K562 (cell line): Measurements from ENCODE around the gene ZNF276. TPM values are rescaled to one million over a fixed set of nuclear protein-coding genes. Genes with fewer than 3 reads are reported as not detected.
A peak's percentile ranks its signal among the peaks of the same experiment; 100 is the strongest.

ENCODE experiments used
- CEBPG ChIP-seq, 3 experiments: fragments of 200-800 bp in 1 of 3; sonication (Bioruptor generic) in 1 of 3; sonication (generic) in 1 of 3; formaldehyde crosslinking in 1 of 3; IDR thresholded peaks in 2 of 3; conservative IDR thresholded peaks in 1 of 3; 2 replicates each; pipeline versions ENCODE4 v1.6.1 to v1.8.0; 2016 to 2022; ENCODE audit warnings: missing compliant biosample characterization in 2 of 3, missing genetic modification characterization in 2 of 3, mild to moderate bottlenecking in 1 of 3, missing genetic modification reagents in 1 of 3
- CHD1 ChIP-seq: fragments of 200-600 bp; sonication (generic); IDR thresholded peaks from one replicate; pipeline ENCODE4 v1.6.1; 2012; ENCODE audit warnings: mild to moderate bottlenecking, moderate library complexity, low read length, inconsistent platforms
- EGR1 ChIP-seq: fragments of 450-650 bp; conservative IDR thresholded peaks from 2 replicates; pipeline ENCODE4 v1.6.1; 2017; ENCODE audit warnings: mild to moderate bottlenecking
- ESRRA ChIP-seq: fragments of 450-650 bp; IDR thresholded peaks from 2 replicates; pipeline ENCODE4 v1.6.1; 2014; ENCODE audit warnings: low read depth, mild to moderate bottlenecking, moderate library complexity, borderline replicate concordance
- PCBP1 ChIP-seq: fragments of 200-400 bp; formaldehyde crosslinking; IDR thresholded peaks from 2 replicates; pipeline ENCODE4 v1.6.1; 2018; ENCODE audit warnings: mild to moderate bottlenecking, low read depth, low read length; ENCODE audit not compliant: poor library complexity, severe bottlenecking
- POLR2A ChIP-seq: fragments of 450-650 bp; conservative IDR thresholded peaks from 2 replicates; pipeline ENCODE4 v1.6.1; 2016
- RCOR1 ChIP-seq, 2 experiments: IDR thresholded peaks; 2 replicates each; pipeline ENCODE4 v1.6.1; 2012; ENCODE audit warnings: low read depth in 2 of 2, low read length in 2 of 2, borderline replicate concordance in 1 of 2, improper control_type of control experiment in 1 of 2
- RFX7 ChIP-seq: fragments of 250-450 bp; sonication (Bioruptor Pico); IDR thresholded peaks from 2 replicates; pipeline ENCODE4 v1.5.1; 2021; ENCODE audit warnings: mild to moderate bottlenecking
- SAFB ChIP-seq: fragments of 200-400 bp; formaldehyde crosslinking; IDR thresholded peaks from 2 replicates; pipeline ENCODE4 v1.6.1; 2017; ENCODE audit warnings: low read depth, low read length, borderline replicate concordance
- SAP30 ChIP-seq: fragments of 200-600 bp; sonication (generic); IDR thresholded peaks from 2 replicates; pipeline ENCODE4 v1.6.1; 2012; ENCODE audit warnings: borderline replicate concordance, low read depth, mild to moderate bottlenecking, moderate library complexity, low read length, control low read depth, inconsistent platforms; ENCODE audit not compliant: insufficient read depth, poor library complexity, severe bottlenecking
- polyA plus RNA-seq, 8 experiments: library from polyadenylated mRNA; depleted of rRNA in 4 of 8; stranded (reverse) in 5 of 8; unstranded in 3 of 8; fragments of >200 nt; fragmentation: Nextera tagmentation in 2 of 8; fragmentation: Illumina TruSeq in 1 of 8; extraction: Ambion mirVana in 2 of 8; extraction: Trizol in 1 of 8; gene quantifications; 2 replicates each; pipeline versions ENCODE4 v1.2.1 to v1.2.3, GENCODE V29; 2011 to 2014; ENCODE audit warnings: inconsistent platforms in 1 of 8, missing spikeins in 1 of 8
- total RNA-seq, 7 experiments: library from RNA; depleted of rRNA in 6 of 7; stranded (reverse); fragments of >200 nt in 6 of 7; fragmentation: Illumina TruSeq in 2 of 7; extraction: Trizol in 2 of 7; gene quantifications; 2 replicates each; pipeline versions ENCODE4 v1.2.1 to v1.2.3, GENCODE V29; 2011 to 2021; ENCODE audit warnings: low replicate concordance in 1 of 7
- TF ChIP-seq, protein P1 (sequence below): conservative IDR thresholded peaks from 2 replicates; pipeline ENCODE4 v1.6.1; 2011; ENCODE audit warnings: low read depth, mild to moderate bottlenecking, low read length; ENCODE audit not compliant: control insufficient read depth
- TF ChIP-seq, protein P2 (sequence below), 2 experiments: fragments of 450-650 bp; formaldehyde crosslinking in 1 of 2; IDR thresholded peaks; 2 replicates each; pipeline versions ENCODE4 v1.4.0 to v1.6.1; 2014 to 2020; ENCODE audit warnings: mild to moderate bottlenecking in 2 of 2, borderline replicate concordance in 1 of 2, low read depth in 1 of 2
- TF ChIP-seq, protein P3 (sequence below): fragments of 250-450 bp; sonication (Bioruptor Pico); IDR thresholded peaks from 2 replicates; pipeline ENCODE4 v1.4.0; 2020; ENCODE audit warnings: mild to moderate bottlenecking

Gene ZNF276
- total and polyA plus RNA-seq, 9 of the 15 experiments (the other 6 are each of a cell fraction or from before 2014, with no cell fraction given): 0.49 to 43.9 (median 15.8) TPM

DNA sequence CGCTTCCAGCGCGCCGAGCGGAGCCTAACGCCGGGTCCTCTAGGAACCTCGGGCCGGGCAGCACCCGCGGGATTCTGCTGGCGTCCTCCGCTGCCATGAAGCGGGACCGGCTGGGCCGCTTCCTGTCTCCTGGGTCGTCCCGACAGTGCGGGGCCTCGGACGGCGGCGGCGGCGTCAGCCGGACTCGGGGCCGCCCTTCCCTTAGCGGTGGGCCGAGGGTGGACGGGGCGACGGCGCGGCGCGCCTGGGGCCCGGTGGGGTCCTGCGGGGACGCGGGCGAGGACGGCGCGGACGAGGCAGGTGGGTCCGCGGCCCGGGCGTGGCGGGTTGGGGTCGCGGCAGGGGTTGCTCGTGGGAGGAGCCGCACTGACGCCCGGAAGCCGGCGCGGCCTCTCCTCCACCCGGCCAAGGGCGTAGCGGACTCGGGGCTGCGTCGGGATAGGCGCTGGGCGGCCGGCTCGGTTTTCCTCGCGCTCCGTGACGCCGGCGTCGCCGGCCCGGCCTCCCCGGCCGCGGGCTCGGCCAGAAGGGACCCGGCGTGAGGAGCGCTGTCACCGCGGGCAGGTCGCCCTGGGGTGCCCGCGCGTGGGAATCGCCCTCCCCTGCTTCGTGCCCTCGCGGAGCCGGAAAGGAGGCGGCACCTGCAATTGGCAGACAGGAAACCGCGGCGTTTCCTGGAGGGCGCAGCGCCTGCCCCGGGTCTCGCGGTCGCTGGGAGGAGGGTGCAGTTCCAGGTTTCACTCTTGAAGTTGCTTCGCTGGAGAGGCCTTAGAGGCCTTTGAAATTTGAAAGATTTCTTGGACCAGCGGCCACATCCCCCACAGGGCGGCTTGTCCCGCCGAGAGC lies 432 bp downstream of the ZNF276 start (continued):
- TF ChIP-seq, protein P1, sequence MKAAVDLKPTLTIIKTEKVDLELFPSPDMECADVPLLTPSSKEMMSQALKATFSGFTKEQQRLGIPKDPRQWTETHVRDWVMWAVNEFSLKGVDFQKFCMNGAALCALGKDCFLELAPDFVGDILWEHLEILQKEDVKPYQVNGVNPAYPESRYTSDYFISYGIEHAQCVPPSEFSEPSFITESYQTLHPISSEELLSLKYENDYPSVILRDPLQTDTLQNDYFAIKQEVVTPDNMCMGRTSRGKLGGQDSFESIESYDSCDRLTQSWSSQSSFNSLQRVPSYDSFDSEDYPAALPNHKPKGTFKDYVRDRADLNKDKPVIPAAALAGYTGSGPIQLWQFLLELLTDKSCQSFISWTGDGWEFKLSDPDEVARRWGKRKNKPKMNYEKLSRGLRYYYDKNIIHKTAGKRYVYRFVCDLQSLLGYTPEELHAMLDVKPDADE: peak; percentile 53; the same call in 1 of the 2 replicates
- TF ChIP-seq RCOR1 (IDR thresholded peaks at IDR 0.05; ENCODE audit: borderline replicate concordance in 1 of 2, low read depth in 2 of 2, low read length in 2 of 2) (no peak), PCBP1 (peak; percentile 16), SAFB (peak; percentile 78), CEBPG (CRISPR knock-in tag; IDR thresholded peaks at IDR 0.05) (0 out of 2 replicates have a peak, but pooled peaks have one; percentile 43), CEBPG (tag; conservative IDR thresholded peaks at IDR 0.05 in 1 of 2, IDR thresholded peaks at IDR 0.05 in 1 of 2) (no peak), SAP30 (peak; percentile 14), ESRRA (peak; percentile 51), POLR2A (0 out of 2 replicates have a peak, but pooled peaks have one; percentile 6), CHD1 (peak; percentile 68), RFX7 (CRISPR knock-in tag) (0 out of 2 replicates have a peak, but pooled peaks have one; percentile 9), EGR1 (no peak)
- TF ChIP-seq, protein P2, sequence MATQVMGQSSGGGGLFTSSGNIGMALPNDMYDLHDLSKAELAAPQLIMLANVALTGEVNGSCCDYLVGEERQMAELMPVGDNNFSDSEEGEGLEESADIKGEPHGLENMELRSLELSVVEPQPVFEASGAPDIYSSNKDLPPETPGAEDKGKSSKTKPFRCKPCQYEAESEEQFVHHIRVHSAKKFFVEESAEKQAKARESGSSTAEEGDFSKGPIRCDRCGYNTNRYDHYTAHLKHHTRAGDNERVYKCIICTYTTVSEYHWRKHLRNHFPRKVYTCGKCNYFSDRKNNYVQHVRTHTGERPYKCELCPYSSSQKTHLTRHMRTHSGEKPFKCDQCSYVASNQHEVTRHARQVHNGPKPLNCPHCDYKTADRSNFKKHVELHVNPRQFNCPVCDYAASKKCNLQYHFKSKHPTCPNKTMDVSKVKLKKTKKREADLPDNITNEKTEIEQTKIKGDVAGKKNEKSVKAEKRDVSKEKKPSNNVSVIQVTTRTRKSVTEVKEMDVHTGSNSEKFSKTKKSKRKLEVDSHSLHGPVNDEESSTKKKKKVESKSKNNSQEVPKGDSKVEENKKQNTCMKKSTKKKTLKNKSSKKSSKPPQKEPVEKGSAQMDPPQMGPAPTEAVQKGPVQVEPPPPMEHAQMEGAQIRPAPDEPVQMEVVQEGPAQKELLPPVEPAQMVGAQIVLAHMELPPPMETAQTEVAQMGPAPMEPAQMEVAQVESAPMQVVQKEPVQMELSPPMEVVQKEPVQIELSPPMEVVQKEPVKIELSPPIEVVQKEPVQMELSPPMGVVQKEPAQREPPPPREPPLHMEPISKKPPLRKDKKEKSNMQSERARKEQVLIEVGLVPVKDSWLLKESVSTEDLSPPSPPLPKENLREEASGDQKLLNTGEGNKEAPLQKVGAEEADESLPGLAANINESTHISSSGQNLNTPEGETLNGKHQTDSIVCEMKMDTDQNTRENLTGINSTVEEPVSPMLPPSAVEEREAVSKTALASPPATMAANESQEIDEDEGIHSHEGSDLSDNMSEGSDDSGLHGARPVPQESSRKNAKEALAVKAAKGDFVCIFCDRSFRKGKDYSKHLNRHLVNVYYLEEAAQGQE (IDR thresholded peaks at IDR 0.05; ENCODE audit: borderline replicate concordance): no peak
- TF ChIP-seq, protein P2 (CRISPR knock-in tag; IDR thresholded peaks at IDR 0.05; ENCODE audit: low read depth): 0 out of 2 replicates have a peak, but pooled peaks have one; percentile 12
- TF ChIP-seq, protein P3, sequence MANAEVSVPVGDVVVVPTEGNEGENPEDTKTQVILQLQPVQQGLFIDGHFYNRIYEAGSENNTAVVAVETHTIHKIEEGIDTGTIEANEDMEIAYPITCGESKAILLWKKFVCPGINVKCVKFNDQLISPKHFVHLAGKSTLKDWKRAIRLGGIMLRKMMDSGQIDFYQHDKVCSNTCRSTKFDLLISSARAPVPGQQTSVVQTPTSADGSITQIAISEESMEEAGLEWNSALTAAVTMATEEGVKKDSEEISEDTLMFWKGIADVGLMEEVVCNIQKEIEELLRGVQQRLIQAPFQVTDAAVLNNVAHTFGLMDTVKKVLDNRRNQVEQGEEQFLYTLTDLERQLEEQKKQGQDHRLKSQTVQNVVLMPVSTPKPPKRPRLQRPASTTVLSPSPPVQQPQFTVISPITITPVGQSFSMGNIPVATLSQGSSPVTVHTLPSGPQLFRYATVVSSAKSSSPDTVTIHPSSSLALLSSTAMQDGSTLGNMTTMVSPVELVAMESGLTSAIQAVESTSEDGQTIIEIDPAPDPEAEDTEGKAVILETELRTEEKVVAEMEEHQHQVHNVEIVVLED (CRISPR knock-in tag): no peak
